GM12875 (cell line): ENCODE results near the gene KRT80.

Experiments
- H3K4me3 ChIP-seq: one replicate; pipeline ENCODE4 v1.5.1; 2011; ENCODE audit warnings: low read depth, low read length, control low read depth
- TF ChIP-seq, protein P1 (sequence below): IDR thresholded peaks from 2 replicates; pipeline ENCODE4 v1.5.1; 2011; ENCODE audit warnings: low read depth, mild to moderate bottlenecking, control low read depth, inconsistent platforms, low read length, moderate library complexity, borderline replicate concordance; ENCODE audit not compliant: insufficient read depth

Gene KRT80

DNA sequence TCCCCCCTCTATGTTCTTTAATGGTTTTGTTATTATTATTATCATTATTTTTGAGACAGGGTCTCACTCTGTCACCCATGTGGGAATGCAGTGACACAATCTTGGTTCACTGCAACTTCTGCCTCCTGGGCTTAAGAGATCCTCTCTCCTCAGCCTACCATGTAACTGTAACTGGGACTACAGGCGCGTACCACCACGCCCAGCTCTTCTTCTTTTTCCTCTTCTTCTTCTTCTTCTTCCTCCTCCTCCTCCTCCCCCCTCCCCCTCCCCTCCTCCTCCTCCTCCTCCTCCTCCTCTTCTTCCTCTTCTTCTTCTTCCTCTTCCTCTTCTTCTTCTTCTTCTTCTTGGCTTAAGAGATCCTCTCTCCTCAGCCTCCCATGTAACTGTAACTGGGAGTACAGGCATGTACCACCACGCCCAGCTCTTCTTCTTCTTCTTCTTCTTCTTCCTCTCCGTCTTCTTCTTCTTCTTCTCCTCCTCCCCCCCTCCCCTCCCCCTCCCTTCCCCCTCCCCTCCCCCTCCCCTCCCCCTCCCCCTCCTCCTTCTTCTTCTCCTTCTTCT, 35.9 kb upstream of the KRT80 start:
- H3K4me3 ChIP-seq, result no peak overlapping the region
- TF ChIP-seq, protein P1, sequence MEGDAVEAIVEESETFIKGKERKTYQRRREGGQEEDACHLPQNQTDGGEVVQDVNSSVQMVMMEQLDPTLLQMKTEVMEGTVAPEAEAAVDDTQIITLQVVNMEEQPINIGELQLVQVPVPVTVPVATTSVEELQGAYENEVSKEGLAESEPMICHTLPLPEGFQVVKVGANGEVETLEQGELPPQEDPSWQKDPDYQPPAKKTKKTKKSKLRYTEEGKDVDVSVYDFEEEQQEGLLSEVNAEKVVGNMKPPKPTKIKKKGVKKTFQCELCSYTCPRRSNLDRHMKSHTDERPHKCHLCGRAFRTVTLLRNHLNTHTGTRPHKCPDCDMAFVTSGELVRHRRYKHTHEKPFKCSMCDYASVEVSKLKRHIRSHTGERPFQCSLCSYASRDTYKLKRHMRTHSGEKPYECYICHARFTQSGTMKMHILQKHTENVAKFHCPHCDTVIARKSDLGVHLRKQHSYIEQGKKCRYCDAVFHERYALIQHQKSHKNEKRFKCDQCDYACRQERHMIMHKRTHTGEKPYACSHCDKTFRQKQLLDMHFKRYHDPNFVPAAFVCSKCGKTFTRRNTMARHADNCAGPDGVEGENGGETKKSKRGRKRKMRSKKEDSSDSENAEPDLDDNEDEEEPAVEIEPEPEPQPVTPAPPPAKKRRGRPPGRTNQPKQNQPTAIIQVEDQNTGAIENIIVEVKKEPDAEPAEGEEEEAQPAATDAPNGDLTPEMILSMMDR, result no peak

GRCh38 chr12:52226446-52226845, 34.6 kb upstream of the KRT80 start:
- H3K4me3 ChIP-seq, result no peak overlapping the region
- TF ChIP-seq, protein P1, result no peak

- TF ChIP-seq, protein P1, result no peak
- no peak overlapping the region for H3K4me3 ChIP-seq
Measured at GRCh38 chr12:52225752-52226151, 33.9 kb upstream of the KRT80 start.

GRCh38 chr12:52224151-52224550, 32.3 kb upstream of the KRT80 start:
- TF ChIP-seq, protein P1, result no peak
- H3K4me3 ChIP-seq, result no peak overlapping the region

DNA sequence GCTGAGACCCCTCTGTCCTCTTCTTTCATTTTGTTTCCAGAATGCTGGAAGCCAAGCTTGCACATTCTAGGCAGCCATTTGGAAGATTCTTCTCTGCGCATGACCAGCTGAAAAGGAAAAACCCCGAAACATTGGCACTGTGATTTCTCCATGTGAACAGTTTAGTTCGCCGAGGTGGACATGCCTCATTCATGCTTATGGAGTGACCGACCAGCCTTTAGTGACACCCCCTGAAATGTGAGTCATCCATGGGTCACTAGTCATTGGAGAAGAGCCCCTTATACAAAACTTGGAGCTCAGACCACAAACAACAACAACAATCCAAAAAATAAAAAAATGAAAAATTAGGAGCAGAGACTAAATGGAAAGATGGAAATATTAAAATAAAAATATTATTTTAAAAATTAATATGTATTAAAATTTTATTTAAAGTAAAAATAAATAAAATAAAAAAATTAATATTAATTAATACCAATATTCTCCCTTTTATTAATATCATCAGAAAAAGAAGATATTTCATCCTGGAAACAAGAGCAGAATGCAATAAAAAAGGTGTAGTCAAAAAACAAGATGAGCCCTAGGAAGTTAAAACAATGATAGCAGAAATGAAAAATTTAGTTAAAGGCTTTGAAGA, 31.7 kb upstream of the KRT80 start:
- TF ChIP-seq, protein P1, result no peak
- no peak overlapping the region for H3K4me3 ChIP-seq

GRCh38 chr12:52222692-52223091, 30.9 kb upstream of the KRT80 start:
- TF ChIP-seq, protein P1, result no peak
- no peak overlapping the region for H3K4me3 ChIP-seq

DNA sequence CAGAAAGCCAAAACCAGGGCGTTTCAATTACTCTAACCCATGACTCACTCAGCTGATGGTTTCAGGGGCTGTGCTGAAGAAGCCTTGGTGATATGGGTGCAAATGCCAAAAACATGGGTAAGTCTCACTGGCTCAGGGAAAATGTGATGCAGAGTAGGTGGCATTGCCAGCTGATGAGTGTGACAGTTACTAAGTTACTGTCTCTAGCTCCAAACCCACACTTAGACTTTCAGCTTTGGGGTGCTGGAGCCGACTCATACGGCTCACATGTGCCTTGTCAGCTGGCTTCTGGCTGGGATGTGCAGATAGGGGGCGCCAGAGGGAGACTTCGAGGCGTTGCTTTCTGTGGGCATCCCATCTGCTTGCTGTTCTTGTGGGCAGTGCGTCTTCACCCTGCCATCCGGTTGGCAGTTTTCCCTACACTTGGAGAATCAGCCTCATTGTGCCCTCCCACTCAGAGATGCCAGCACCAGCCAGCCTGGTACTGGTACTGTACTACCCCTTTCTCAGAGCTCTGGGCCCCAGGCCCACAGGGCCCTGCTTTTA, 30.2 kb upstream of the KRT80 start:
- H3K4me3 ChIP-seq, result no peak overlapping the region
- TF ChIP-seq, protein P1, result peak; percentile 74
